Testis (tissue), 3 donors: ENCODE data around the gene FAM24A. TPM values are rescaled to one million over a fixed set of nuclear protein-coding genes. Genes with fewer than 3 reads are reported as not detected.
"Not testable (repeated sequence)": the region's sequence is repeated elsewhere in the genome, so short reads cannot be mapped to it uniquely, and the experiment has no call there.

Experiments used
- DNase-seq: peaks from one replicate; pipeline ENCODE4 v3.0.0-alpha.2; 2019
- H3K27ac ChIP-seq, 2 donors: fragments of 200-600 bp; sonication (generic); one replicate each; pipeline ENCODE4 v1.5.1; 2019
- H3K27me3 ChIP-seq: fragments of 200-600 bp; sonication (generic); one replicate; pipeline ENCODE4 v1.5.1; 2019
- H3K36me3 ChIP-seq: fragments of 200-600 bp; sonication (generic); one replicate; pipeline ENCODE4 v1.5.1; 2017; ENCODE audit warnings: low read depth; ENCODE audit errors: missing control alignments
- H3K4me1 ChIP-seq: fragments of 200-600 bp; sonication (generic); one replicate; pipeline ENCODE4 v1.5.1; 2019
- H3K4me3 ChIP-seq, 2 donors: fragments of 200-600 bp; sonication (generic); one replicate each; pipeline ENCODE4 v1.5.1; 2017 to 2019
- H3K9me3 ChIP-seq: fragments of 200-600 bp; sonication (generic); one replicate; pipeline ENCODE4 v1.5.1; 2017
- POLR2A ChIP-seq: fragments of 450-650 bp; IDR thresholded peaks from one replicate; pipeline ENCODE4 v1.6.1; 2017; ENCODE audit warnings: antibody characterized with exemption, mild to moderate bottlenecking, moderate library complexity
- WGBS, 2 donors: methylation state at CpG; one replicate each; pipeline ENCODE4 v1.1.5; 2018; 5-methylcytosine and 5-hydroxymethylcytosine counted together
- intact Hi-C: fragments of 100-400 bp; cut with DNase I; formaldehyde crosslinking; loops from one replicate; pipeline ENCODE4 v1.15.1; 2023; ENCODE audit warnings: low total_unique reads
- polyA plus RNA-seq: library from polyadenylated mRNA; stranded (reverse); fragments of 350-450 nt; fragmentation: Illumina TruSeq; extraction: RNeasy Lipid Tissue Mini Kit (QIAGEN cat#74804); gene quantifications from one replicate; pipeline ENCODE4 v1.2.3, GENCODE V29; 2014; ENCODE audit warnings: low read depth, low replicate concordance; ENCODE audit not compliant: insufficient read depth
- total RNA-seq, 2 donors: library from RNA; depleted of rRNA; stranded (reverse); fragments of >200 nt; gene quantifications; one replicate each; pipeline ENCODE4 v1.2.3, GENCODE V29; 2016
- TF ChIP-seq, protein P1 (sequence below), 3 experiments: fragments of 450-650 bp in 2 of 3; fragments of 200-600 bp in 1 of 3; sonication (generic) in 1 of 3; IDR thresholded peaks; one replicate each; pipeline ENCODE4 v1.5.1; 2016 to 2019; ENCODE audit warnings: antibody characterized with exemption in 3 of 3, mild to moderate bottlenecking in 2 of 3, moderate library complexity in 1 of 3

The FAM24A gene
- total and polyA plus RNA-seq, 3 donors from 2014 or later = 6.1 to 27.2 (median 7.6) TPM

DNA sequence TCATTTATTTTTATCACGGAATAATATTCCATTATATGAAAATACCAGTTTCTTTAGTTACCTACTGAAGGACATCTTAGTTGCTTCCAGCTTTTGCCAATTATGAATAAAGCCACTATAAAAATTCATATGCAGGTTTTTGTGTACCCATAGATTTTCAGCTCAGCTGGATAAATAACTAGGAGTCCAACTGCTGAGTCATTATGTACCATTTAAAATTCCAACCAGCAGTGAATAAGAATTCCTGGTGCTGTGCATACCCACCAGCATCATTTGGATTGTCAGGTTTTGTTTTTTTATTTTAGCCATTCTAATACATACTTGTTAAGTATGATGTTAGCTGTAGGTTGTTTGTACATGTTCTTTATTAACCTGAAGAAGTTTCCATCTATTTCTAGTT lies 45.5 kb upstream of the FAM24A start:
- peaks cover 2% of the 10 kb centered on the region for H3K4me1 ChIP-seq
- H3K36me3 ChIP-seq = no peaks in the 10 kb centered on the region
- no peak for TF ChIP-seq POLR2A
- TF ChIP-seq, protein P1, sequence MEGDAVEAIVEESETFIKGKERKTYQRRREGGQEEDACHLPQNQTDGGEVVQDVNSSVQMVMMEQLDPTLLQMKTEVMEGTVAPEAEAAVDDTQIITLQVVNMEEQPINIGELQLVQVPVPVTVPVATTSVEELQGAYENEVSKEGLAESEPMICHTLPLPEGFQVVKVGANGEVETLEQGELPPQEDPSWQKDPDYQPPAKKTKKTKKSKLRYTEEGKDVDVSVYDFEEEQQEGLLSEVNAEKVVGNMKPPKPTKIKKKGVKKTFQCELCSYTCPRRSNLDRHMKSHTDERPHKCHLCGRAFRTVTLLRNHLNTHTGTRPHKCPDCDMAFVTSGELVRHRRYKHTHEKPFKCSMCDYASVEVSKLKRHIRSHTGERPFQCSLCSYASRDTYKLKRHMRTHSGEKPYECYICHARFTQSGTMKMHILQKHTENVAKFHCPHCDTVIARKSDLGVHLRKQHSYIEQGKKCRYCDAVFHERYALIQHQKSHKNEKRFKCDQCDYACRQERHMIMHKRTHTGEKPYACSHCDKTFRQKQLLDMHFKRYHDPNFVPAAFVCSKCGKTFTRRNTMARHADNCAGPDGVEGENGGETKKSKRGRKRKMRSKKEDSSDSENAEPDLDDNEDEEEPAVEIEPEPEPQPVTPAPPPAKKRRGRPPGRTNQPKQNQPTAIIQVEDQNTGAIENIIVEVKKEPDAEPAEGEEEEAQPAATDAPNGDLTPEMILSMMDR (IDR thresholded peaks at IDR 0.05) = no peak
- no peaks in the 10 kb centered on the region for H3K9me3 ChIP-seq
- intact Hi-C loops = no loop called here
- DNase-seq = no peak
- no peaks in the 10 kb centered on the region for H3K27me3 ChIP-seq
- H3K4me3 ChIP-seq = no peak overlapping the region
- H3K27ac ChIP-seq = no peak overlapping the region
- 83 to 84% methylated on average over 1 of the region's 1 CpG for WGBS, 2 donors

DNA sequence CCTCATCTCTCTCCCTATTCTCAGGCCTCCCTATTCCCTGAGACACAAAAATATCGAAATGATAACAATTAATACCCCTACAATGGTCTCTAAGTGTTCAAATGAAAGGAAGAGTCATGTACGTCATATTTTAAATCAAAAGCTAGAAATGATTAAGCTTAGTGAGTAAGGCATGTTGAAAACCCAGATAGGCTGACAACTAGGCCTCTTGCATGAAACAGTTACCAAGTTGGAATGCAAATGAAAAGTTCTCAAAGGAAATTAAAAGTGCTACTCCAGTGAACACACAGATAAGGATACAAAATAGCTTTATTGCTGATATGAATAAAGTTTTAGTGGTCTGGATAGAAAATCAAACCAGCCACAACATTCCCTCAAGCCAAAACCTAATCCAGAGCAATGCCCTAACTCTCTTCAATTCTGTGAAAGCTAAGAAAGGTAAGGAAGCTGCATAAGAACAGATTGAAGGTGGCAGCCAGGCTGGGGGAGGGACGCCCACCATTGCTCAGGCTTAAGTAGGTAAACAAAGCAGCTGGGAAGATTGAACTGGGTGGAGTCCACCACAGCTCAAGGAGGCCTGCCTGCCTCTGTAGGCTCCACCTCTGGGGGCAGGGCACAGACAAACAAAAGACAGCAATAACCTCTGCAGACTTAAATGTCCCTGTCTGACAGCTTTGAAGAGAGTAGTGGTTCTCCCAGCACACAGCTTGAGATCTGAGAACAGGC lies 43.5 kb upstream of the FAM24A start:
- H3K27ac ChIP-seq, H3K27me3 ChIP-seq, H3K4me1 ChIP-seq, H3K4me3 ChIP-seq, H3K36me3 ChIP-seq, DNase-seq, intact Hi-C loops, H3K9me3 ChIP-seq: not testable (repeated sequence)
- WGBS, 2 donors = 73 to 76% methylated on average over 3 of the region's 3 CpGs

DNA sequence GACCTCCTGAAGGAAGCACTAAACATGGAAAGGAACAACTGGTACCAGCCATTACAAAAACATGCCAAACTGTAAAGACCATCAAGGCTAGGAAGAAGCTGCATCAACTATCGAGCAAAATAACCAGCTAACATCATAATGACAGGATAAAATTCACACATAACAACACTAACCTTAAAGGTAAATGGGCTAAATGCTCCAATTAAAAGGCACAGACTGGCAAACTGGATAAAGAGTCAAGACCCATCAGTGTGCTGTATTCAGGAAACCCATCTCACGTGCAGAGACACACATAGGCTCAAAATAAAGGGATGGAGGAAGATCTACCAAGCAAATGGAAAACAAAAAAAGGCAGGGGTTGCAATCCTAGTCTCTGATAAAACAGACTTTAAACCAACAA lies 41.6 kb upstream of the FAM24A start:
- DNase-seq, H3K27me3 ChIP-seq, H3K4me1 ChIP-seq, H3K9me3 ChIP-seq, H3K4me3 ChIP-seq, intact Hi-C loops, H3K36me3 ChIP-seq, H3K27ac ChIP-seq: not testable (repeated sequence)
- WGBS, 2 donors = 72 to 95% methylated on average over 2 of the region's 2 CpGs

DNA sequence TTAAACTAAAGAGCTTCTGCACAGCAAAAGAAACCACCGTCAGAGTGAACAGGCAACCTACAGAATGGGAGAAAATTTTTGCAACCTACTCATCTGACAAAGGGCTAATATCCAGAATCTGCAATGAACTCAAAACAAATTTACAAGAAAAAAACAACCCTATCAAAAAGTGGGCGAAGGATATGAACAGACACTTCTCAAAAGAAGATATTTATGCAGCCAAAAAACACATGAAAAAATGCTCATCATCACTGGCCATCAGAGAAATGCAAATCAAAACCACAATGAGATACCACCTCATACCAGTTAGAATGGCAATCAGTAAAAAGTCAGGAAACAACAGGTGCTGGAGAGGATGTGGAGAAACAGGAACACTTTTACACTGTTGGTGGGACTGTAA lies 38.5 kb upstream of the FAM24A start:
- WGBS, 2 donors = 97 to 100% methylated on average over 2 of the region's 2 CpGs
- intact Hi-C loops, H3K9me3 ChIP-seq, H3K27ac ChIP-seq, H3K4me3 ChIP-seq, DNase-seq, H3K27me3 ChIP-seq, H3K4me1 ChIP-seq, H3K36me3 ChIP-seq: not testable (repeated sequence)

DNA sequence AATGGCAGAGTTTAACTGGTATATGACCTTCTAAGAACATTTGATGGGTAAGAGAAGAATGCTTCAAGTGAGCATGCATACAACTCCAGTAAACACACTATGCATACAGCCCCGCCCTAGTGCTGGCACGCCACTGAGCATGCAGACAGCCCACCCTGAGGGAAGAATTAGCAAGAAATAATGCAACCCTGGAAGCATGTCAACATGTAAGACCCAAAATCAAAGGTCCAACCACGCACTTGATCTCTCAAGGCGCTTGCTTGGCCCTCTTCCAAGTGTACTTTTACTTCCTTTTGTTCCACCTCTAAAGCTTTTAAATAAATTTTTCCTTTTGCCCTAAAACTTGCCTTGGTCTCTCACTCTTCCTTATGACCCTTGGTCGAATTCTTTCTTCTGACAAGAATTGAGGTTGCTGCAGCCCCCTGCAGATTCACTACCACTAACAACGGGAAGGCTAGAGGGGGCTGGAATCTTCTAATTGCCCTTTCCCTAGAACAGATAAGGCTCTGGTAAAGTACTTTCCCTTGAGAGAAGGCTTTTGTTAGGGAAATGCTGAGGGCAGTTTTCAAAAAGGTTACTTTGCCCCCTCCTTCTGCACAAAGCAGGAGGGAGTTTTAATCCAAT lies 34.5 kb upstream of the FAM24A start:
- DNase-seq = no peak
- Histone ChIP-seq H3K36me3 (no peaks in the 10 kb centered on the region), H3K27ac (no peak overlapping the region), H3K27me3 (no peaks in the 10 kb centered on the region), H3K4me1 (peaks cover 3% of the 10 kb centered on the region), H3K9me3 (no peaks in the 10 kb centered on the region), H3K4me3 (no peak overlapping the region)
- intact Hi-C loops = no loop called here
- WGBS, 2 donors = 50 to 66% methylated on average over 5 to 6 of the region's 6 CpGs
- TF ChIP-seq, protein P1 (IDR thresholded peaks at IDR 0.05) = no peak
- no peak for TF ChIP-seq POLR2A

DNA sequence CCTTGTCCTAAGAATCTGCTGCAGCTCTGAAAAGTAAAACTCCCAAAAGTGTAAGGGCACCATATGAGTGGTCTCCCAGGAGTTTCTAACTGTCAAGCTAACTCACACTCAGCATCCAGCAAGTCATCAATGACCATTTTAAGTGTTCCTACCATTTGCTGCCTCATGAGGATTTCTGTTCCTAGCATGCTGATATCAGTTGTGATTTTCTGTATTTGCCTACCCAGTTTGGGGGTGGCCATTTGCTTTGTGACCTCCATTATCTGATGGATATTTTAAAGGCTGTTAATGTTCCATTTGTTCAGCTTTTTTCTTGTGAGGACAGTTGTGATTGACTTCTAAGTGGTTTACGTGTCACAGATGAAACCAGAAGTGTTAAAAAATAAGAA lies 33.9 kb upstream of the FAM24A start:
- Histone ChIP-seq H3K27ac (no peak overlapping the region), H3K4me3 (no peak overlapping the region), H3K9me3 (no peaks in the 10 kb centered on the region), H3K4me1 (peaks cover 3% of the 10 kb centered on the region), H3K36me3 (no peaks in the 10 kb centered on the region), H3K27me3 (no peaks in the 10 kb centered on the region)
- no peak for TF ChIP-seq POLR2A
- TF ChIP-seq, protein P1 (IDR thresholded peaks at IDR 0.05) = no peak
- whole genome bisulfite sequencing, 2 donors = 96 to 97% methylated on average over 1 of the region's 1 CpG
- intact Hi-C loops = no loop called here
- no peak for DNase-seq
